ENCODE data around the gene SOX3.

- TF ChIP-seq CTCF (IDR thresholded peaks at IDR 0.05 in 8 of 11, conservative IDR thresholded peaks at IDR 0.05 in 3 of 11) (no peak), POLR2A (IDR thresholded peaks at IDR 0.05) (no peak)
These were observed 4.8 kb upstream of the SOX3 start for GRCh38 chrX:140509468-140510305.
